ENCODE results near the gene NRG2. TPM values are rescaled to one million over a fixed set of nuclear protein-coding genes. Genes with fewer than 3 reads are reported as not detected.

NRG2 gene
- total and polyA plus RNA-seq, 10 donors = 0.83 to 7.7 (median 4.4) TPM

GRCh38 chr5:139924294-139925215 lies 118.5 kb downstream of the NRG2 start:
- H3K36me3 ChIP-seq = no peaks in the 10 kb centered on the region
- peaks cover 0 to 5% (median 0%) of the 10 kb centered on the region in 6 donors for H3K4me1 ChIP-seq
- no peak for TF ChIP-seq POLR2AphosphoS5 (IDR thresholded peaks at IDR 0.05)
- intact Hi-C loops (cut with DNase I; ENCODE audit: low total_unique reads) = no loop called here
- H3K27me3 ChIP-seq (replicated peaks in 1 of 7) = no peaks in the 10 kb centered on the region
- H3K4me3 ChIP-seq = no peak overlapping the region
- no peaks in the 10 kb centered on the region for H3K9me3 ChIP-seq
- WGBS, 5 donors = 78 to 87% (median 84%) methylated on average over 12 of the region's 12 CpGs
- H3K27ac ChIP-seq = no peak overlapping the region
- DNase-seq = no peak

- H3K4me3 ChIP-seq = no peak overlapping the region
- peaks cover 0 to 17% (median 0%) of the 10 kb centered on the region in 7 donors for H3K27me3 ChIP-seq (replicated peaks in 1 of 7)
- H3K36me3 ChIP-seq = no peaks in the 10 kb centered on the region
- H3K4me1 ChIP-seq = no peaks in the 10 kb centered on the region
- intact Hi-C loops (cut with DNase I; ENCODE audit: low total_unique reads) = no loop called here
- TF ChIP-seq CTCF (IDR thresholded peaks at IDR 0.05 in 8 of 11, conservative IDR thresholded peaks at IDR 0.05 in 3 of 11) (no peak), POLR2AphosphoS5 (IDR thresholded peaks at IDR 0.05) (no peak), POLR2A (IDR thresholded peaks at IDR 0.05) (no peak)
- no peak for DNase-seq
- WGBS, 5 donors = 58 to 79% (median 72%) methylated on average over 2 of the region's 2 CpGs
- H3K9me3 ChIP-seq = no peaks in the 10 kb centered on the region
- no peak overlapping the region for H3K27ac ChIP-seq
Measured at GRCh38 chr5:139919308-139919707, 123.8 kb downstream of the NRG2 start.

GRCh38 chr5:139915834-139916233 lies 127.3 kb downstream of the NRG2 start:
- no peak for DNase-seq
- Histone ChIP-seq H3K27ac (no peak overlapping the region), H3K27me3 (replicated peaks in 1 of 7) (peaks cover 0 to 17% (median 0%) of the 10 kb centered on the region in 7 donors), H3K9me3 (no peaks in the 10 kb centered on the region), H3K36me3 (no peaks in the 10 kb centered on the region), H3K4me1 (no peaks in the 10 kb centered on the region), H3K4me3 (no peak overlapping the region)
- WGBS, 5 donors = 40 to 54% (median 47%) methylated on average over 3 of the region's 3 CpGs
- TF ChIP-seq POLR2A (IDR thresholded peaks at IDR 0.05) (no peak), POLR2AphosphoS5 (IDR thresholded peaks at IDR 0.05) (no peak), CTCF (IDR thresholded peaks at IDR 0.05 in 8 of 11, conservative IDR thresholded peaks at IDR 0.05 in 3 of 11) (no peak)
- intact Hi-C loops (cut with DNase I; ENCODE audit: low total_unique reads) = no loop called here

GRCh38 chr5:139915266-139915665 lies 127.8 kb downstream of the NRG2 start:
- Histone ChIP-seq H3K27ac (no peak overlapping the region), H3K36me3 (no peaks in the 10 kb centered on the region), H3K4me1 (no peaks in the 10 kb centered on the region), H3K9me3 (no peaks in the 10 kb centered on the region), H3K4me3 (no peak overlapping the region), H3K27me3 (replicated peaks in 1 of 7) (peaks cover 0 to 17% (median 0%) of the 10 kb centered on the region in 7 donors)
- WGBS, 5 donors = 71 to 81% (median 73%) methylated on average over 3 of the region's 3 CpGs
- TF ChIP-seq POLR2AphosphoS5 (IDR thresholded peaks at IDR 0.05) (no peak), POLR2A (IDR thresholded peaks at IDR 0.05) (no peak), CTCF (IDR thresholded peaks at IDR 0.05 in 8 of 11, conservative IDR thresholded peaks at IDR 0.05 in 3 of 11) (no peak)
- intact Hi-C loops (cut with DNase I; ENCODE audit: low total_unique reads) = no loop called here
- no peak for DNase-seq
